Gastrocnemius medialis (tissue), 4 donors: ENCODE data around the gene ADAM12.

Source experiments
- CTCF ChIP-seq, 5 experiments: fragments of 450-650 bp in 3 of 5; fragments of 200-600 bp in 2 of 5; sonication (generic) in 2 of 5; IDR thresholded peaks in 4 of 5; conservative IDR thresholded peaks in 1 of 5; 1 replicate in 4 of 5; 2 replicates in 1 of 5; pipeline ENCODE4 v1.5.1; 2016 to 2019; ENCODE audit warnings: antibody characterized with exemption in 5 of 5, mild to moderate bottlenecking in 3 of 5, moderate library complexity in 3 of 5
- POLR2A ChIP-seq, 2 donors: fragments of 450-650 bp; IDR thresholded peaks; one replicate each; pipeline ENCODE4 v1.6.1; 2017; ENCODE audit warnings: antibody characterized with exemption in 2 of 2, mild to moderate bottlenecking in 2 of 2, moderate library complexity in 2 of 2

GRCh38 chr10:126114884-126115555, 273.3 kb downstream of the ADAM12 start:
- TF ChIP-seq POLR2A (IDR thresholded peaks at IDR 0.05) (no peak), CTCF (IDR thresholded peaks at IDR 0.05 in 4 of 5, conservative IDR thresholded peaks at IDR 0.05 in 1 of 5) (no peak)
